Thyroid gland (tissue), 4 donors: Measurements from ENCODE around the gene PHACTR3. TPM values are rescaled to one million over a fixed set of nuclear protein-coding genes. Genes with fewer than 3 reads are reported as not detected.

Experiments used
- DNase-seq, 2 donors: peaks; one replicate each; pipeline ENCODE4 v3.0.0-alpha.2; 2019
- H3K27ac ChIP-seq, 3 donors: fragments of 200-600 bp; sonication (generic); 1 replicate in 2 of 3; 2 replicates in 1 of 3; pipeline ENCODE4 v1.5.1; 2016 to 2019; ENCODE audit warnings: mild to moderate bottlenecking in 1 of 3, moderate library complexity in 1 of 3
- H3K27me3 ChIP-seq: fragments of 200-600 bp; sonication (generic); one replicate; pipeline ENCODE4 v1.5.1; 2019
- H3K36me3 ChIP-seq, 2 donors: fragments of 200-600 bp; sonication (generic); one replicate each; pipeline ENCODE4 v1.5.1; 2016 to 2019
- H3K4me1 ChIP-seq, 2 donors: fragments of 200-600 bp; sonication (generic); one replicate each; pipeline ENCODE4 v1.5.1; 2017 to 2019
- H3K4me3 ChIP-seq, 3 donors: fragments of 200-600 bp; sonication (generic); replicated peaks in 1 of 3; 1 replicate in 2 of 3; 2 replicates in 1 of 3; pipeline ENCODE4 v1.5.1; 2016; ENCODE audit warnings: mild to moderate bottlenecking in 1 of 3
- H3K9me3 ChIP-seq: fragments of 200-600 bp; sonication (generic); one replicate; pipeline ENCODE4 v1.5.1; 2017
- CTCF ChIP-seq, 6 experiments: fragments of 200-600 bp in 3 of 6; fragments of 450-650 bp in 3 of 6; sonication (generic) in 3 of 6; IDR thresholded peaks; one replicate each; pipeline ENCODE4 v1.5.1; 2016 to 2019; ENCODE audit warnings: antibody characterized with exemption in 6 of 6, mild to moderate bottlenecking in 2 of 6, inconsistent platforms in 1 of 6, moderate library complexity in 1 of 6
- POLR2A ChIP-seq, 2 donors: fragments of 450-650 bp; IDR thresholded peaks; one replicate each; pipeline ENCODE4 v1.6.1; 2017; ENCODE audit warnings: antibody characterized with exemption in 2 of 2, mild to moderate bottlenecking in 2 of 2, moderate library complexity in 1 of 2
- WGBS, 2 donors: methylation state at CpG; one replicate each; pipeline ENCODE4 v1.1.5; 2017; 5-methylcytosine and 5-hydroxymethylcytosine counted together
- intact Hi-C: fragments of 100-400 bp; cut with DNase I; formaldehyde crosslinking; loops from one replicate; pipeline ENCODE4 v1.15.1; 2023
- total RNA-seq, 4 donors: library from RNA; depleted of rRNA; stranded (reverse); fragments of >200 nt; gene quantifications; one replicate each; pipeline ENCODE4 v1.2.3, GENCODE V29; 2016

Gene PHACTR3
- total RNA-seq, 4 donors from 2014 or later = 2.4 TPM; not detected in 3

GRCh38 chr20:59788811-59789397 is 184.6 kb downstream of the PHACTR3 start:
- Histone ChIP-seq H3K36me3 (no peaks in the 10 kb centered on the region), H3K27me3 (no peaks in the 10 kb centered on the region), H3K9me3 (no peaks in the 10 kb centered on the region), H3K4me3 (no peak overlapping the region), H3K27ac (no peak overlapping the region), H3K4me1 (no peaks in the 10 kb centered on the region)
- no peak for TF ChIP-seq POLR2A (IDR thresholded peaks at IDR 0.05)
- TF ChIP-seq CTCF (IDR thresholded peaks at IDR 0.05) = no peak
- 72 to 73% methylated on average over 7 of the region's 7 CpGs for WGBS, 2 donors
- intact Hi-C loops = no loop called here
- no peak for DNase-seq

GRCh38 chr20:59789686-59790085 is 185.3 kb downstream of the PHACTR3 start:
- WGBS, 2 donors = 30 to 47% methylated on average over 2 of the region's 2 CpGs
- H3K27ac ChIP-seq = no peak overlapping the region
- TF ChIP-seq CTCF (IDR thresholded peaks at IDR 0.05) (no peak), POLR2A (IDR thresholded peaks at IDR 0.05) (no peak)
- H3K4me3 ChIP-seq = no peak overlapping the region
- no peaks in the 10 kb centered on the region for H3K36me3 ChIP-seq
- H3K4me1 ChIP-seq = no peaks in the 10 kb centered on the region
- H3K9me3 ChIP-seq = no peaks in the 10 kb centered on the region
- no peak for DNase-seq
- intact Hi-C loops = no loop called here
- no peaks in the 10 kb centered on the region for H3K27me3 ChIP-seq

- intact Hi-C loops = no loop called here
- Histone ChIP-seq H3K27me3 (no peaks in the 10 kb centered on the region), H3K4me1 (no peaks in the 10 kb centered on the region), H3K4me3 (no peak overlapping the region), H3K27ac (no peak overlapping the region), H3K9me3 (no peaks in the 10 kb centered on the region), H3K36me3 (no peaks in the 10 kb centered on the region)
- TF ChIP-seq CTCF (IDR thresholded peaks at IDR 0.05) = no peak
- no peak for TF ChIP-seq POLR2A (IDR thresholded peaks at IDR 0.05)
- WGBS, 2 donors = 68 to 73% methylated on average over 1 of the region's 1 CpG
- DNase-seq = no peak
Measured at GRCh38 chr20:59790346-59790745, 186.0 kb downstream of the PHACTR3 start.

- WGBS, 2 donors = 97% methylated on average over 1 of the region's 1 CpG
- no peak overlapping the region for H3K4me3 ChIP-seq
Measured at GRCh38 chr20:59792300-59792699, 188.0 kb downstream of the PHACTR3 start.

More at GRCh38 chr20:59792300-59792699, 188.0 kb downstream of the PHACTR3 start:
- Histone ChIP-seq H3K27me3 (no peaks in the 10 kb centered on the region), H3K36me3 (no peaks in the 10 kb centered on the region), H3K27ac (no peak overlapping the region), H3K4me1 (no peaks in the 10 kb centered on the region), H3K9me3 (no peaks in the 10 kb centered on the region)
- no peak for DNase-seq
- intact Hi-C loops = no loop called here
- TF ChIP-seq CTCF (IDR thresholded peaks at IDR 0.05) (no peak), POLR2A (IDR thresholded peaks at IDR 0.05) (no peak)
